HEK293 (cell line): Measurements from ENCODE around the gene EVA1C.

Experiments used
- EGR2 ChIP-seq: fragments of 450-650 bp; formaldehyde crosslinking; IDR thresholded peaks from 2 replicates; pipeline ENCODE4 v1.5.1; 2016; ENCODE audit warnings: low read depth, missing biosample characterization, missing genetic modification characterization
- KLF10 ChIP-seq: fragments of 450-650 bp; IDR thresholded peaks from 2 replicates; pipeline ENCODE4 v1.5.1; 2018; ENCODE audit warnings: missing biosample characterization, mild to moderate bottlenecking, missing genetic modification characterization
- KLF16 ChIP-seq: fragments of 450-650 bp; formaldehyde crosslinking; IDR thresholded peaks from 2 replicates; pipeline ENCODE4 v1.5.1; 2017; ENCODE audit warnings: missing biosample characterization, missing genetic modification characterization
- WT1 ChIP-seq: fragments of 450-650 bp; formaldehyde crosslinking; IDR thresholded peaks from 2 replicates; pipeline ENCODE4 v1.5.1; 2016; ENCODE audit warnings: missing biosample characterization, missing genetic modification characterization
- ZBTB48 ChIP-seq: fragments of 450-650 bp; formaldehyde crosslinking; IDR thresholded peaks from 2 replicates; pipeline ENCODE4 v1.5.1; 2016; ENCODE audit warnings: missing biosample characterization, missing genetic modification characterization
- ZIC2 ChIP-seq: fragments of 450-650 bp; formaldehyde crosslinking; IDR thresholded peaks from 2 replicates; pipeline ENCODE4 v1.5.1; 2016; ENCODE audit warnings: missing biosample characterization, missing genetic modification characterization
- ZNF140 ChIP-seq: fragments of 450-650 bp; formaldehyde crosslinking; IDR thresholded peaks from 2 replicates; pipeline ENCODE4 v1.5.1; 2016; ENCODE audit warnings: missing biosample characterization, missing genetic modification characterization
- ZNF146 ChIP-seq: fragments of 450-650 bp; formaldehyde crosslinking; IDR thresholded peaks from 2 replicates; pipeline ENCODE4 v1.5.1; 2016; ENCODE audit warnings: missing biosample characterization, missing genetic modification characterization
- ZNF155 ChIP-seq: fragments of 450-650 bp; formaldehyde crosslinking; IDR thresholded peaks from 2 replicates; pipeline ENCODE4 v1.5.1; 2016; ENCODE audit warnings: missing biosample characterization, missing genetic modification characterization
- ZNF223 ChIP-seq: fragments of 450-650 bp; formaldehyde crosslinking; IDR thresholded peaks from 2 replicates; pipeline ENCODE4 v1.5.1; 2016; ENCODE audit warnings: missing biosample characterization, missing genetic modification characterization
- ZNF366 ChIP-seq: fragments of 450-650 bp; formaldehyde crosslinking; conservative IDR thresholded peaks from 2 replicates; pipeline ENCODE4 v1.5.1; 2016; ENCODE audit warnings: missing biosample characterization, missing genetic modification characterization
- ZNF426 ChIP-seq: fragments of 450-650 bp; formaldehyde crosslinking; IDR thresholded peaks from 2 replicates; pipeline ENCODE4 v1.5.1; 2017; ENCODE audit warnings: missing biosample characterization, missing genetic modification characterization, mild to moderate bottlenecking, inconsistent platforms, moderate library complexity
- ZXDB ChIP-seq: fragments of 450-650 bp; formaldehyde crosslinking; IDR thresholded peaks from 2 replicates; pipeline ENCODE4 v1.5.1; 2016; ENCODE audit warnings: missing biosample characterization, missing genetic modification characterization
- TF ChIP-seq, protein P1 (sequence below): fragments of 450-650 bp; formaldehyde crosslinking; IDR thresholded peaks from 2 replicates; pipeline ENCODE4 v1.5.1; 2016; ENCODE audit warnings: missing biosample characterization, missing genetic modification characterization, borderline replicate concordance
- TF ChIP-seq, protein P2 (sequence below): fragments of 450-650 bp; formaldehyde crosslinking; optimal IDR thresholded peaks from 2 replicates; pipeline ENCODE3; 2016; ENCODE audit warnings: missing biosample characterization, mild to moderate bottlenecking, missing genetic modification characterization
- TF ChIP-seq, protein P3 (sequence below): fragments of 450-650 bp; IDR thresholded peaks from 2 replicates; pipeline ENCODE4 v1.5.1; 2018; ENCODE audit warnings: missing biosample characterization, mild to moderate bottlenecking, missing genetic modification characterization
- TF ChIP-seq, protein P4 (sequence below): fragments of 450-650 bp; formaldehyde crosslinking; IDR thresholded peaks from 2 replicates; pipeline ENCODE4 v1.5.1; 2016; ENCODE audit warnings: missing biosample characterization, missing genetic modification characterization
- TF ChIP-seq, protein P5 (sequence below): fragments of 450-650 bp; formaldehyde crosslinking; conservative IDR thresholded peaks from 2 replicates; pipeline ENCODE4 v1.5.1; 2016; ENCODE audit warnings: low read depth, missing biosample characterization, missing genetic modification characterization
- TF ChIP-seq, protein P6 (sequence below): fragments of 450-650 bp; formaldehyde crosslinking; IDR thresholded peaks from 2 replicates; pipeline ENCODE4 v1.5.1; 2016; ENCODE audit warnings: missing biosample characterization, missing genetic modification characterization
- TF ChIP-seq, protein P7 (sequence below): fragments of 450-650 bp; formaldehyde crosslinking; IDR thresholded peaks from 2 replicates; pipeline ENCODE4 v1.5.1; 2016; ENCODE audit warnings: missing biosample characterization, missing genetic modification characterization

The EVA1C gene

DNA sequence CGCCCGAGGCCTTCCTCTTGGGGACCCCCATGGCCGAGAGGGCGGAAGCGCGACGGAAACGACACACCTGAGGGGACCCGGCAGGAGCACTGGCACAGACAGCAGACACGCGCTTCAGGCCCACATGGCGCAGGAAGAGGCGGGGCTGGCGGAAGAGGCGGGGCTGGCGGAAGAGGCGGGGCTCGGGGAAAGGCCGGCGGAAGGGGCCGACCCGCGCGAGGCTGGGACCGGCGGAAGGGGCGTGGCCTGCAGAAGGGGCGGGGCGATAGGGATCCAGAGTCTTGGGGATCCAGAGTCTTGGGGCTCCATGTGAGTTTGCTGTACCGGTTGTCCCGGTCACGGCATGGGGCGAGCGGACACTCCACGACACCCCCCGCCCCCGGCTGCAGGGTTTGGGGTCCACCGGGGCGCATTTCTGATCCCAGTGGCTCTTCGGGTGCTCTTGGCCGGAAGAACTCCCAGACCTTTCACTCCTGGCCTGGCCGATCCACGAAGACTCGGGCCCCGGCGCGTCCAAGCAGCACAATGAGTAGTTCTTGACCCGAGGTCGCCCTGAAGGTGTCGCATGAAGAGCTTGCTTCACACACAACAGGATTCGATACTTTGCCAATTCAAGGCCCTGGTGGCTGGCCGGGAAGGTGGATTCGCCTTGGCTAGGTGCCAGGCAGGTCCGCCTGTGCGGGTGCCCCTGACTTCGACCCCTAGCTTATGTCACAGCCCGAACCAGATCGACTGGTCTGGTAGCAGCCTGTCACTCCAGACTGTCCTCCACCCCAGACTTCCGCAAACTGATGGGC is 19.4 kb upstream of the EVA1C start, which contains the start of gene URB1 (continued):
- TF ChIP-seq, protein P1, sequence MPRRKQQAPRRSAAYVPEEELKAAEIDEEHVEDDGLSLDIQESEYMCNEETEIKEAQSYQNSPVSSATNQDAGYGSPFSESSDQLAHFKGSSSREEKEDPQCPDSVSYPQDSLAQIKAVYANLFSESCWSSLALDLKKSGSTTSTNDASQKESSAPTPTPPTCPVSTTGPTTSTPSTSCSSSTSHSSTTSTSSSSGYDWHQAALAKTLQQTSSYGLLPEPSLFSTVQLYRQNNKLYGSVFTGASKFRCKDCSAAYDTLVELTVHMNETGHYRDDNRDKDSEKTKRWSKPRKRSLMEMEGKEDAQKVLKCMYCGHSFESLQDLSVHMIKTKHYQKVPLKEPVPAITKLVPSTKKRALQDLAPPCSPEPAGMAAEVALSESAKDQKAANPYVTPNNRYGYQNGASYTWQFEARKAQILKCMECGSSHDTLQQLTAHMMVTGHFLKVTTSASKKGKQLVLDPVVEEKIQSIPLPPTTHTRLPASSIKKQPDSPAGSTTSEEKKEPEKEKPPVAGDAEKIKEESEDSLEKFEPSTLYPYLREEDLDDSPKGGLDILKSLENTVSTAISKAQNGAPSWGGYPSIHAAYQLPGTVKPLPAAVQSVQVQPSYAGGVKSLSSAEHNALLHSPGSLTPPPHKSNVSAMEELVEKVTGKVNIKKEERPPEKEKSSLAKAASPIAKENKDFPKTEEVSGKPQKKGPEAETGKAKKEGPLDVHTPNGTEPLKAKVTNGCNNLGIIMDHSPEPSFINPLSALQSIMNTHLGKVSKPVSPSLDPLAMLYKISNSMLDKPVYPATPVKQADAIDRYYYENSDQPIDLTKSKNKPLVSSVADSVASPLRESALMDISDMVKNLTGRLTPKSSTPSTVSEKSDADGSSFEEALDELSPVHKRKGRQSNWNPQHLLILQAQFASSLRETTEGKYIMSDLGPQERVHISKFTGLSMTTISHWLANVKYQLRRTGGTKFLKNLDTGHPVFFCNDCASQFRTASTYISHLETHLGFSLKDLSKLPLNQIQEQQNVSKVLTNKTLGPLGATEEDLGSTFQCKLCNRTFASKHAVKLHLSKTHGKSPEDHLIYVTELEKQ (tag by site-specific recombination): peak; percentile 59; the same call in 1 of the 2 replicates
- TF ChIP-seq EGR2 (tag by site-specific recombination) (peak; percentile 9; the same call in 1 of the 2 replicates), ZNF426 (no peak), KLF10 (tag by site-specific recombination) (peak; percentile 69; the same call in 1 of the 2 replicates), WT1 (peak; percentile 15; the same call in 1 of the 2 replicates), ZNF366 (tag by site-specific recombination) (no peak), ZXDB (tag by site-specific recombination) (peak; percentile 59; the same call in 1 of the 2 replicates), KLF16 (tag by site-specific recombination) (peak; percentile 99), ZNF140 (no peak), ZNF223 (tag by site-specific recombination) (no peak), ZBTB48 (tag by site-specific recombination) (peak; percentile 95), ZNF146 (tag by site-specific recombination) (0 out of 2 replicates have a peak, but pooled peaks have one; percentile 3), ZIC2 (tag by site-specific recombination) (peak; percentile 80), ZNF155 (tag by site-specific recombination) (no peak)
- TF ChIP-seq, protein P2, sequence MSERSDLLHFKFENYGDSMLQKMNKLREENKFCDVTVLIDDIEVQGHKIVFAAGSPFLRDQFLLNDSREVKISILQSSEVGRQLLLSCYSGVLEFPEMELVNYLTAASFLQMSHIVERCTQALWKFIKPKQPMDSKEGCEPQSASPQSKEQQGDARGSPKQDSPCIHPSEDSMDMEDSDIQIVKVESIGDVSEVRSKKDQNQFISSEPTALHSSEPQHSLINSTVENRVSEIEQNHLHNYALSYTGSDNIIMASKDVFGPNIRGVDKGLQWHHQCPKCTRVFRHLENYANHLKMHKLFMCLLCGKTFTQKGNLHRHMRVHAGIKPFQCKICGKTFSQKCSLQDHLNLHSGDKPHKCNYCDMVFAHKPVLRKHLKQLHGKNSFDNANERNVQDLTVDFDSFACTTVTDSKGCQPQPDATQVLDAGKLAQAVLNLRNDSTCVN (tag by site-specific recombination): peak; percentile 82
- TF ChIP-seq, protein P3, sequence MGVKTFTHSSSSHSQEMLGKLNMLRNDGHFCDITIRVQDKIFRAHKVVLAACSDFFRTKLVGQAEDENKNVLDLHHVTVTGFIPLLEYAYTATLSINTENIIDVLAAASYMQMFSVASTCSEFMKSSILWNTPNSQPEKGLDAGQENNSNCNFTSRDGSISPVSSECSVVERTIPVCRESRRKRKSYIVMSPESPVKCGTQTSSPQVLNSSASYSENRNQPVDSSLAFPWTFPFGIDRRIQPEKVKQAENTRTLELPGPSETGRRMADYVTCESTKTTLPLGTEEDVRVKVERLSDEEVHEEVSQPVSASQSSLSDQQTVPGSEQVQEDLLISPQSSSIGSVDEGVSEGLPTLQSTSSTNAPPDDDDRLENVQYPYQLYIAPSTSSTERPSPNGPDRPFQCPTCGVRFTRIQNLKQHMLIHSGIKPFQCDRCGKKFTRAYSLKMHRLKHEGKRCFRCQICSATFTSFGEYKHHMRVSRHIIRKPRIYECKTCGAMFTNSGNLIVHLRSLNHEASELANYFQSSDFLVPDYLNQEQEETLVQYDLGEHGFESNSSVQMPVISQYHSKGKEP (tag by site-specific recombination): 0 out of 2 replicates have a peak, but pooled peaks have one; percentile 3
- TF ChIP-seq, protein P4, sequence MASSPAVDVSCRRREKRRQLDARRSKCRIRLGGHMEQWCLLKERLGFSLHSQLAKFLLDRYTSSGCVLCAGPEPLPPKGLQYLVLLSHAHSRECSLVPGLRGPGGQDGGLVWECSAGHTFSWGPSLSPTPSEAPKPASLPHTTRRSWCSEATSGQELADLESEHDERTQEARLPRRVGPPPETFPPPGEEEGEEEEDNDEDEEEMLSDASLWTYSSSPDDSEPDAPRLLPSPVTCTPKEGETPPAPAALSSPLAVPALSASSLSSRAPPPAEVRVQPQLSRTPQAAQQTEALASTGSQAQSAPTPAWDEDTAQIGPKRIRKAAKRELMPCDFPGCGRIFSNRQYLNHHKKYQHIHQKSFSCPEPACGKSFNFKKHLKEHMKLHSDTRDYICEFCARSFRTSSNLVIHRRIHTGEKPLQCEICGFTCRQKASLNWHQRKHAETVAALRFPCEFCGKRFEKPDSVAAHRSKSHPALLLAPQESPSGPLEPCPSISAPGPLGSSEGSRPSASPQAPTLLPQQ: peak; percentile 73; the same call in 1 of the 2 replicates
- TF ChIP-seq, protein P5, sequence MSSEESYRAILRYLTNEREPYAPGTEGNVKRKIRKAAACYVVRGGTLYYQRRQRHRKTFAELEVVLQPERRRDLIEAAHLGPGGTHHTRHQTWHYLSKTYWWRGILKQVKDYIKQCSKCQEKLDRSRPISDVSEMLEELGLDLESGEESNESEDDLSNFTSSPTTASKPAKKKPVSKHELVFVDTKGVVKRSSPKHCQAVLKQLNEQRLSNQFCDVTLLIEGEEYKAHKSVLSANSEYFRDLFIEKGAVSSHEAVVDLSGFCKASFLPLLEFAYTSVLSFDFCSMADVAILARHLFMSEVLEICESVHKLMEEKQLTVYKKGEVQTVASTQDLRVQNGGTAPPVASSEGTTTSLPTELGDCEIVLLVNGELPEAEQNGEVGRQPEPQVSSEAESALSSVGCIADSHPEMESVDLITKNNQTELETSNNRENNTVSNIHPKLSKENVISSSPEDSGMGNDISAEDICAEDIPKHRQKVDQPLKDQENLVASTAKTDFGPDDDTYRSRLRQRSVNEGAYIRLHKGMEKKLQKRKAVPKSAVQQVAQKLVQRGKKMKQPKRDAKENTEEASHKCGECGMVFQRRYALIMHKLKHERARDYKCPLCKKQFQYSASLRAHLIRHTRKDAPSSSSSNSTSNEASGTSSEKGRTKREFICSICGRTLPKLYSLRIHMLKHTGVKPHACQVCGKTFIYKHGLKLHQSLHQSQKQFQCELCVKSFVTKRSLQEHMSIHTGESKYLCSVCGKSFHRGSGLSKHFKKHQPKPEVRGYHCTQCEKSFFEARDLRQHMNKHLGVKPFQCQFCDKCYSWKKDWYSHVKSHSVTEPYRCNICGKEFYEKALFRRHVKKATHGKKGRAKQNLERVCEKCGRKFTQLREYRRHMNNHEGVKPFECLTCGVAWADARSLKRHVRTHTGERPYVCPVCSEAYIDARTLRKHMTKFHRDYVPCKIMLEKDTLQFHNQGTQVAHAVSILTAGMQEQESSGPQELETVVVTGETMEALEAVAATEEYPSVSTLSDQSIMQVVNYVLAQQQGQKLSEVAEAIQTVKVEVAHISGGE: peak; percentile 96
- TF ChIP-seq, protein P6, sequence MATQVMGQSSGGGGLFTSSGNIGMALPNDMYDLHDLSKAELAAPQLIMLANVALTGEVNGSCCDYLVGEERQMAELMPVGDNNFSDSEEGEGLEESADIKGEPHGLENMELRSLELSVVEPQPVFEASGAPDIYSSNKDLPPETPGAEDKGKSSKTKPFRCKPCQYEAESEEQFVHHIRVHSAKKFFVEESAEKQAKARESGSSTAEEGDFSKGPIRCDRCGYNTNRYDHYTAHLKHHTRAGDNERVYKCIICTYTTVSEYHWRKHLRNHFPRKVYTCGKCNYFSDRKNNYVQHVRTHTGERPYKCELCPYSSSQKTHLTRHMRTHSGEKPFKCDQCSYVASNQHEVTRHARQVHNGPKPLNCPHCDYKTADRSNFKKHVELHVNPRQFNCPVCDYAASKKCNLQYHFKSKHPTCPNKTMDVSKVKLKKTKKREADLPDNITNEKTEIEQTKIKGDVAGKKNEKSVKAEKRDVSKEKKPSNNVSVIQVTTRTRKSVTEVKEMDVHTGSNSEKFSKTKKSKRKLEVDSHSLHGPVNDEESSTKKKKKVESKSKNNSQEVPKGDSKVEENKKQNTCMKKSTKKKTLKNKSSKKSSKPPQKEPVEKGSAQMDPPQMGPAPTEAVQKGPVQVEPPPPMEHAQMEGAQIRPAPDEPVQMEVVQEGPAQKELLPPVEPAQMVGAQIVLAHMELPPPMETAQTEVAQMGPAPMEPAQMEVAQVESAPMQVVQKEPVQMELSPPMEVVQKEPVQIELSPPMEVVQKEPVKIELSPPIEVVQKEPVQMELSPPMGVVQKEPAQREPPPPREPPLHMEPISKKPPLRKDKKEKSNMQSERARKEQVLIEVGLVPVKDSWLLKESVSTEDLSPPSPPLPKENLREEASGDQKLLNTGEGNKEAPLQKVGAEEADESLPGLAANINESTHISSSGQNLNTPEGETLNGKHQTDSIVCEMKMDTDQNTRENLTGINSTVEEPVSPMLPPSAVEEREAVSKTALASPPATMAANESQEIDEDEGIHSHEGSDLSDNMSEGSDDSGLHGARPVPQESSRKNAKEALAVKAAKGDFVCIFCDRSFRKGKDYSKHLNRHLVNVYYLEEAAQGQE (tag by site-specific recombination): peak; percentile 11; the same call in 1 of the 2 replicates
- TF ChIP-seq, protein P7, sequence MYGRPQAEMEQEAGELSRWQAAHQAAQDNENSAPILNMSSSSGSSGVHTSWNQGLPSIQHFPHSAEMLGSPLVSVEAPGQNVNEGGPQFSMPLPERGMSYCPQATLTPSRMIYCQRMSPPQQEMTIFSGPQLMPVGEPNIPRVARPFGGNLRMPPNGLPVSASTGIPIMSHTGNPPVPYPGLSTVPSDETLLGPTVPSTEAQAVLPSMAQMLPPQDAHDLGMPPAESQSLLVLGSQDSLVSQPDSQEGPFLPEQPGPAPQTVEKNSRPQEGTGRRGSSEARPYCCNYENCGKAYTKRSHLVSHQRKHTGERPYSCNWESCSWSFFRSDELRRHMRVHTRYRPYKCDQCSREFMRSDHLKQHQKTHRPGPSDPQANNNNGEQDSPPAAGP (tag by site-specific recombination): no peak
